ENCODE measurements around the gene TBATA.
A peak's percentile ranks its signal among the peaks of the same experiment; 100 is the strongest.

TBATA gene

DNA sequence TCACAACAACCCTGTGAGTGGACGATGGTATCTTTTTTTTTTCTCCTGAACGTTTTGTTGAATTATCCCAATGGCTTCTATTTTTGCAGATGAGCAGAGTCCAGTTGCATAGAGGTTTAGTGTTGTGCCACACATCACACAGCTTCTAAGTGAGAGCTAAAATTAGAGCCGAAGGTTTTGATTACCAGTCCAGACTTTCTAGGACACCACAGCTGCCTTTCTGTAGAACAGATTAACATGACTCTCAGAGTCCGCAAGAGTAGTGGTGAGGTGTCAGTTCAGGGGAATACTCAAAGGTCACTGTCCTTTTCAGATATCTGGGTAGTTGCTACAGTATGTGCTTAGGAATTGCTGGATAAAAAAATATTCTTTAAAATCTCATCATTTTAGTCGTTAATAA, 44.4 kb upstream of the TBATA start:
- TF ChIP-seq, protein P1, sequence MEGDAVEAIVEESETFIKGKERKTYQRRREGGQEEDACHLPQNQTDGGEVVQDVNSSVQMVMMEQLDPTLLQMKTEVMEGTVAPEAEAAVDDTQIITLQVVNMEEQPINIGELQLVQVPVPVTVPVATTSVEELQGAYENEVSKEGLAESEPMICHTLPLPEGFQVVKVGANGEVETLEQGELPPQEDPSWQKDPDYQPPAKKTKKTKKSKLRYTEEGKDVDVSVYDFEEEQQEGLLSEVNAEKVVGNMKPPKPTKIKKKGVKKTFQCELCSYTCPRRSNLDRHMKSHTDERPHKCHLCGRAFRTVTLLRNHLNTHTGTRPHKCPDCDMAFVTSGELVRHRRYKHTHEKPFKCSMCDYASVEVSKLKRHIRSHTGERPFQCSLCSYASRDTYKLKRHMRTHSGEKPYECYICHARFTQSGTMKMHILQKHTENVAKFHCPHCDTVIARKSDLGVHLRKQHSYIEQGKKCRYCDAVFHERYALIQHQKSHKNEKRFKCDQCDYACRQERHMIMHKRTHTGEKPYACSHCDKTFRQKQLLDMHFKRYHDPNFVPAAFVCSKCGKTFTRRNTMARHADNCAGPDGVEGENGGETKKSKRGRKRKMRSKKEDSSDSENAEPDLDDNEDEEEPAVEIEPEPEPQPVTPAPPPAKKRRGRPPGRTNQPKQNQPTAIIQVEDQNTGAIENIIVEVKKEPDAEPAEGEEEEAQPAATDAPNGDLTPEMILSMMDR (IDR thresholded peaks at IDR 0.05): no peak
- DNase-seq (ENCODE audit: low spot score): no peak
- Histone ChIP-seq H3K4me3 (no peak overlapping the region), H3K27ac (no peak overlapping the region)

DNA sequence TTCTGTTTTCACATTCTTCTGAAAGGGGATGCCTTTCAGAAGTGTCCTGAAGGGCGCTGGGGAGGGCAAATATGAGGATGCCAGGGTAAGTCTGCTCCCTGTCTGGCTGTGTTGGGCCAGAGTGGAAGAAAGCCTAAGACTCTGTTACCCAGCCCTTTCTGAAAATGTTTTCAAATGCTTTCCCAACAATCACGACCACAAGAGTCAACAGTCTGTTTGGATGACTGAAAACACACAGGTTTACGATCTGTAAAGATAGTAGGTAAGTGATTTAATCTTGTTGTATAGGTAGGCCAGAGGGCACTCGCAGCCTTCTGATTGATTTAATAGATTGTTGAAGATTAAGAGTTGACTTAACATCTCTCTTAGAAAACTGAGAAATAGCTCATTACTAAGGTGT, 43.7 kb upstream of the TBATA start:
- H3K4me3 ChIP-seq: no peak overlapping the region
- no peak for DNase-seq (ENCODE audit: low spot score)
- H3K27ac ChIP-seq: no peak overlapping the region
- TF ChIP-seq, protein P1 (IDR thresholded peaks at IDR 0.05): no peak

DNA sequence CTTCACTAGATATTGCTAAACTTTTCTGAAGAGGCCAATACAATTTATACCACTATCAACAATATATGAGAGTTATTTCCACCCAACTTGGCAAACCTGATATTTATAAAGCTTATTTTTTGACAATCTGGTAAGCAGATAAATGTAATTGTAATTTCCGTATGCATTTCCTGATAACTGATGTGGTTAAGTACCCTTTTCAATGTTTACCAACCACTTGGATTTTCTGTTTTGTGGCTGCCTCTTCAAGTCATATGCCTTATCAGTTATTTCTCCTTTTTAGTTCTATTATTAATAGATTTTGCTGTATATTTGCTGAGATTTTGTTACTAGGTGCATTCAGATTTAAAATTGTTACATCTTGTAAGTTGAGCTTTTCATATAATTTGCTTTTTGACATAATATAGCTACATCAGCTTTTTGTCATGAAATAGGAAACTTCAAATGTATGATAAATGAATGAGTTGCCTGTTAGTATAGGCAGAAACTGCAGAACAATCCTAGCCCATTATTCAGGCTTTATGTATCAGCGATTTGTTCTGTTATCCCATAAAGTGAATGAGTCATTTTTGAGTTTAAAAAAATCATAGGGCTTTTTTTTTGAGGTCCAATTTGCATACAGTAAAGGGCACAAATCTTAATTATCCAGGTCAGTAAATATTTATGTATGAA, 42.0 kb upstream of the TBATA start:
- Histone ChIP-seq H3K27ac (no peak overlapping the region), H3K4me3 (no peak overlapping the region)
- DNase-seq (ENCODE audit: low spot score): no peak
- TF ChIP-seq, protein P1 (IDR thresholded peaks at IDR 0.05): no peak

DNA sequence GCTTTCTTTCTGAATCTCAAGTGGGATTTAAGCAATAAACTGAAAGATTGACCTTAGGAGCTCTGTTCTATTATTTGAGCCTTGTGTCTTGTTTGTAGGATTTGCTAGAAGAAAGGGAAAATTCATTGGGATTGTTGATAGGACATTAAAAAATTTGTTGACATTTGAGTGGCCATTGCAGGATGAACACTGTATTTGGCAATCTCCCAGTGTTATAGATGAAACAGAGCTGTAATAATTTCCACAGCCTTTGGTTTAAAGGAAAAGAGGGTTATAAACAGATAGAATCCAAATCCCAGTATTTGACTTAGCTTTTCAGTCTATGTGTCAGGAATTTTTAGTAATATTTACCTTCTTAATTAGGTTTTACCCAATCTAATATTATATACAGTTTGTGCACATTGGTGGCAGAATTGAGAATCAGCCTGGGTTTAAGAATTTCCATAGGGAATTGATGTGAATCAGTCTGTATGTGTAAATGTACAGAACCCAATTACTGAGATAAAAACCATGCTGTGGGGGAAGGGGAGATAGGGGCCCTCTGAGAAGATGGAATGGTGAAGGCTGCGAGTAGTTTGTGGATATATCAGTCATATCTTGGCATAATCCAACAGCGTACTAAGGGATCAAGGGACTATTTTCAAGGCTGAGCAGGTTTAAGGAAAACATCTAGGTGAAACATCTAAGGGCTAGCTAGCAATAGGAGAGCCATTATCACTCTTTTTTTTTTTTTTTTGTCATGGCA, 37.1 kb upstream of the TBATA start:
- TF ChIP-seq, protein P1 (IDR thresholded peaks at IDR 0.05): no peak
- no peak for DNase-seq (ENCODE audit: low spot score)
- H3K4me3 ChIP-seq: no peak overlapping the region
- H3K27ac ChIP-seq: no peak overlapping the region

DNA sequence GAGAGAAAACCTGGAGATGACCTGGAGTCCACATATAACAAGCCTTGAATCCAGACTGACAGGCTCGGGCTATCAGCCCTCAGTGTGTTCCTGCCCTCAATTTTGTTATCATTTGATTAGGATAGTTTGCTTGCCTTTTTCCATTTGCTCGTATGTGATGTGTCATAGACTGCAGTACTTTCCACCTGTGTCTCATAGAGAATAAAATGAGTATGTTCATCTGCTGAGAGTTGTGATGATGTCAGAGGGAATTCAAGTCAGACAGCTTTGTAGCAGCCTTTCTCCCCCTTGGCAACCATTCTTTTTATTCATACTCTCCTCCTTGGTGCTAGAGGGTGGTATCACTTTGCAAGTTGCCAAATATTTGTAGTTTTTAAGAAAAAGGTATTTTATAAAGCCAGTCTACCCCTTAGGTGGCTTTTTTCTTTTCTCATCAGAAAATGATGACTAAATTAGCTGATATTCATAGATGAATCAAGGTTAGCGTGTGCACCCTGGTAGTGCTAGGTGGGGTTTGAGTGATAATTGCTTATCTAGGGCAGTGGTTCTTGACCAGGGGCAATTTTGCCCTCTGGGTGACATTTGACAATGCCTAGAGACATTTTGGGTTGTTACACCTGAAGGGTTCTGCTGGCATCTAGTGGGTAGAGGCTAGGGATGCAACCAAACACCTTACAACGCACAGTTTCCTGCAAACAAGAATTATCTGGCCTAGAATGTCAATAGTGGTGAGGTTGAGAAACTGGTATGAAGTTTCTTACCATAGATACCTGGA, 36.0 kb upstream of the TBATA start:
- H3K27ac ChIP-seq: no peak overlapping the region
- H3K4me3 ChIP-seq: no peak overlapping the region
- no peak for DNase-seq (ENCODE audit: low spot score)
- TF ChIP-seq, protein P1 (IDR thresholded peaks at IDR 0.05): no peak

DNA sequence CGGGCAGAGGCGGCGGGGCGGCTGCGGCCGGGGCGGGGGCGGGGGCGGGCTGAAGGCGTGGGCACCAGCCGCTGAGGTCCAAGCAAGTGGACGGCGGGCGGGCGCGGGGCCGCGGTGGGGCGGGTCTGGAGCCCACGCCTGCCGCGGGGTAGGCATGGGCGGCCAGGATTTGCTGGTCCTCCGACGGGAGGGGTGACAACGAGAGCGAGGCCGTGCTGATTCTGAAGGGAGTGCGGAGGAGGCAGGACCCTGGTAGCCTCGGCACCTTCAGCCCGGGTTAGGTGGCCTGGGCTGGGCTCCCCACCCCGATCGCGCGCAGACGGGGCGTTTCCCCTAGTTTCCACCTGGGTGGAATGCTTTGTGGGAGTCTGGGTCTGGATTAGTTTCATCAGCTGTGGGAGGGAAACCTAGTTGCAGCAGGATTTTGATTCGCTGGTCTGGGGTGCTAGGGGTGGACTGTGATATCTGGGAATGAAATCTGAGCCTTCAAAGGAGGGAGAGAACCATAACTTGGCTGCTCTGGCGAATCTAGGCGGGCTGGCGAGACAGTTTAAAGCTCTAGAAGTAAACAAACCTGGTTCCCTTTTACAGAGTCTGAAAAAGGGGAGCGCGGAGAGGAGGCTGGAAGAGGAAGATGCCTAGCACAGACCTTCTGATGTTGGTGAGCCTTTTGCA, 31.2 kb upstream of the TBATA start:
- TF ChIP-seq, protein P1 (IDR thresholded peaks at IDR 0.05): no peak
- peak overlapping the region; percentile 85 to 96 for H3K27ac ChIP-seq
- DNase-seq (ENCODE audit: low spot score): peak; percentile 83
- H3K4me3 ChIP-seq: peak overlapping the region; percentile 86
